Lower leg skin (tissue), 4 donors: Measurements from ENCODE around the gene NATD1. TPM values are rescaled to one million over a fixed set of nuclear protein-coding genes. Genes with fewer than 3 reads are reported as not detected.

Source experiments
- DNase-seq, 2 donors: peaks; one replicate each; pipeline ENCODE4 v3.0.0-alpha.2; 2019; ENCODE audit warnings: low spot score in 2 of 2
- H3K4me3 ChIP-seq: fragments of 200-600 bp; sonication (generic); 2 replicates; pipeline ENCODE4 v1.5.1; 2017; ENCODE audit warnings: mild to moderate bottlenecking, low read depth; ENCODE audit not compliant: poor library complexity, severe bottlenecking
- POLR2A ChIP-seq, 2 donors: fragments of 450-650 bp; IDR thresholded peaks; one replicate each; pipeline ENCODE4 v1.6.1; 2016 to 2017; ENCODE audit warnings: antibody characterized with exemption in 2 of 2, mild to moderate bottlenecking in 1 of 2, moderate library complexity in 1 of 2
- WGBS, 2 donors: methylation state at CpG; one replicate each; pipeline ENCODE4 v1.1.5; 2018; 5-methylcytosine and 5-hydroxymethylcytosine counted together
- intact Hi-C: fragments of 100-400 bp; cut with DNase I; formaldehyde crosslinking; loops from one replicate; pipeline ENCODE4 v1.15.0; 2023; ENCODE audit warnings: low total_unique reads
- total RNA-seq, 4 donors: library from RNA; depleted of rRNA; stranded (reverse); fragments of >200 nt; gene quantifications; one replicate each; pipeline ENCODE4 v1.1.0, GENCODE V29; 2016
- TF ChIP-seq, protein P1 (sequence below), 3 donors: fragments of 450-650 bp; IDR thresholded peaks; one replicate each; pipeline ENCODE4 v1.5.1; 2016; ENCODE audit warnings: antibody characterized with exemption in 3 of 3, mild to moderate bottlenecking in 3 of 3, moderate library complexity in 2 of 3

The NATD1 gene
- total RNA-seq, 4 donors from 2014 or later, result 12.3 to 18.8 (median 16.0) TPM

DNA sequence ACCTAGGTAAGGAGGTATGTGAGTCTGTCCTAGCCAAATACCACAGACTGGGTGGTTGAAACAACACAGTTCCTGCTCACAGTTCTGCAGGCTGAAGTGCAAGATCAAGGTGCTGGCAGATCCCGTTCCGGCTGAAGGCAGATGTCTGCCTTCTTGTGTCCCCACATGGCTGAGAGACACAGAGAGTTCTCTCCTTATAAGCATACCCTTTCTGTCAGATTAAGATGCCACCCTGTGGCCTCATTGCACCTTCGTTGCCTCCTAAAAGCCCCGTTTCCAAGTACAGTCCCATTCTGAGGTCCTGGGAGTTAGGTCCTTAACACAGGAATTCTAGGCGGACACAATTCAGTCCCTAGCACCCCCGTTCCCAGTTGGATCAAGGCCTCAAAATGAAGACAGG, 30.1 kb downstream of the NATD1 start:
- TF ChIP-seq, protein P1, sequence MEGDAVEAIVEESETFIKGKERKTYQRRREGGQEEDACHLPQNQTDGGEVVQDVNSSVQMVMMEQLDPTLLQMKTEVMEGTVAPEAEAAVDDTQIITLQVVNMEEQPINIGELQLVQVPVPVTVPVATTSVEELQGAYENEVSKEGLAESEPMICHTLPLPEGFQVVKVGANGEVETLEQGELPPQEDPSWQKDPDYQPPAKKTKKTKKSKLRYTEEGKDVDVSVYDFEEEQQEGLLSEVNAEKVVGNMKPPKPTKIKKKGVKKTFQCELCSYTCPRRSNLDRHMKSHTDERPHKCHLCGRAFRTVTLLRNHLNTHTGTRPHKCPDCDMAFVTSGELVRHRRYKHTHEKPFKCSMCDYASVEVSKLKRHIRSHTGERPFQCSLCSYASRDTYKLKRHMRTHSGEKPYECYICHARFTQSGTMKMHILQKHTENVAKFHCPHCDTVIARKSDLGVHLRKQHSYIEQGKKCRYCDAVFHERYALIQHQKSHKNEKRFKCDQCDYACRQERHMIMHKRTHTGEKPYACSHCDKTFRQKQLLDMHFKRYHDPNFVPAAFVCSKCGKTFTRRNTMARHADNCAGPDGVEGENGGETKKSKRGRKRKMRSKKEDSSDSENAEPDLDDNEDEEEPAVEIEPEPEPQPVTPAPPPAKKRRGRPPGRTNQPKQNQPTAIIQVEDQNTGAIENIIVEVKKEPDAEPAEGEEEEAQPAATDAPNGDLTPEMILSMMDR (IDR thresholded peaks at IDR 0.05), result no peak
- TF ChIP-seq POLR2A (IDR thresholded peaks at IDR 0.05), result no peak
- WGBS, 2 donors, result 94 to 97% methylated on average over 6 of the region's 6 CpGs
- H3K4me3 ChIP-seq, result no peak overlapping the region
- intact Hi-C loops, result no loop called here
- DNase-seq, result no peak

DNA sequence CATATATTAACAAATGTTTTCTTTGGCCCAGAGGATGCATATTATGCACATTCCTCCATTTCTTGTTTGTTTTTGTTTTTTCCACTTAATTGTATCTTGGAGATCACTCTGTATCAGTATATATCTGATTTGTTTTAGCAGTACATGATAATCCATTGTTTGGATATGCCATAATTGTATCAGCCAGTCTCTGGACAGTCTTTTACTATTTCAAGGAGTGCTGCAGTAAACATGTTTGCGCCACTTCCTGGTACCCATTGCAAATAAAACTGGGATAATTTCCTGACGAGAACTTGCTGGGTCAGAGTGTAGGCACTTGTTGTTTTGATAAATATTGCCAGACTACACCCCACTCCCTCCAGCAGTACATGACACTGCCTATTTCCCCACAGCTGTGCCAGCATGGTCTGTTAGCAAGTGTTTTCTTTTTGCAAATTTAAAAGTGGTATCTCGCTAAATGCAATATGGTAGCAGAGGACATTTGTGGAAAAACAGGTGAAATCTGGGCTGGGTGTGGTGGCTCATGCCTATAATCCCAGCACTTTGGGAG, 34.3 kb downstream of the NATD1 start:
- TF ChIP-seq POLR2A (IDR thresholded peaks at IDR 0.05), result no peak
- TF ChIP-seq, protein P1 (IDR thresholded peaks at IDR 0.05), result no peak
- 75 to 84% methylated on average over 3 of the region's 3 CpGs for WGBS, 2 donors
- no peak overlapping the region for H3K4me3 ChIP-seq
- no peak for DNase-seq
- intact Hi-C loops, result loop anchor here (10.0 kb wide), 1 partner anchor 94 kb away; the partner anchor contains the start of gene DHRS7B

DNA sequence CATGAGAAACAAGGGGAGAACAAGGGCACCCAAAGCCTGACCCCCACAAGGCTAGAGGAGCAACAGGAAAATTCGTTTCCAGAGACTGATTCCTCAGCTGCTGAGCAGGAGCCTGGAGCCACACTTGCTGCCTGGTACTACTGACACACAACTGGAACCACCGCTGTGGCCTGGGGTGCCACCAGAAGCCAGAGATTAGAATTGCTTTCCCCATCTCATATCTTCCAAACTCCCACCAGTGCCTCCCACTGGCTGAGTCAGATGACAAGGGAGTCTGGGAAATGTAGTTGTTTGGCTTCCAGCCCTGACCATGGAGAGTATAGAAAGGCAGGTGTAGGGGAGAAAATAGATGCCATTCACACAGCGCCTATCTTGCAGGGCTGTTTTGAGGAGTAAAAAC, 35.1 kb downstream of the NATD1 start:
- intact Hi-C loops, result loop anchor here (10.0 kb wide), 1 partner anchor 93 kb away; the partner anchor contains the start of gene DHRS7B
- WGBS, 2 donors, result 83% methylated on average over 3 of the region's 3 CpGs
- TF ChIP-seq, protein P1 (IDR thresholded peaks at IDR 0.05), result no peak
- TF ChIP-seq POLR2A (IDR thresholded peaks at IDR 0.05), result no peak
- H3K4me3 ChIP-seq, result no peak overlapping the region
- DNase-seq, result no peak

DNA sequence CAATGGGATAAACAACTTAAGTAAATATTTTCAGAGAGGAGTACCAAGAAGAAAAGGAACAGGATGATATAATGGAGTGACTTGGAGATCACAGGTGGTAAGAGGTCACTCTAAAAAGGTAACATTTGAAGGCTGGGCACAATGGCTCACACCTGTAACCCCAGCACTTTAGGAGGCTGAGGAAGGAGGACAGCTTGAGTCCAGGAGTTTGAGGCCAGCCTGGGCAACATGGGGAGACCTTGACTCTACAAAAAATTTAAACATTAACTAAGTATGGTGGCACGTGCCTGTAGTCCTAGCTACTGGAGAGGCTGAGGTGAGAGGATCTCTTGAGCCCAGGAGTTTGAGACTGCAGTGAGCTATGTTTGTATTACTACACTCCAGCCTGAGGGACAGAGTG, 35.9 kb downstream of the NATD1 start:
- DNase-seq, result no peak
- WGBS, 2 donors, result 86 to 94% methylated on average over 1 of the region's 1 CpG
- intact Hi-C loops, result loop anchor here (10.0 kb wide), 1 partner anchor 93 kb away; the partner anchor contains the start of gene DHRS7B
- H3K4me3 ChIP-seq, result no peak overlapping the region
- no peak for TF ChIP-seq POLR2A (IDR thresholded peaks at IDR 0.05)
- TF ChIP-seq, protein P1 (IDR thresholded peaks at IDR 0.05), result no peak

DNA sequence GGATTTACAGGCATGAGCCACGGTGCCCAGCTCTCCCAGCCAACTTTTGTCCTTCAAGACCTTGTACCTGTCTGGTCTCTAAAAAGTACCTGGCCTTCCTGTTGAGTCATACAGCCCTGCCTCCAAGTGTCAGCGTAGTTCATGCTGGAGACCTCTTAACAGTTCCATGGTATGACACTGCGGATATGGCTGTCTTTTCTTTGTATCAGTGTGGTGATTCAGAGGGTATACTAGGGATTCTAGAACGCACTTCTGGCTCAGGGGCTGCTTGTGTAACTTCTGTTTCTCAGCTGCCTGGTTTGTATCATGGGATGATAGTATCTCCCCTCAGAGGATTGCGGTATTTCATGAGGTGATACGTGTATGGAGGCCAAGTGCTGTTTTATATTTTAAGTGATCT, 37.3 kb downstream of the NATD1 start:
- no peak overlapping the region for H3K4me3 ChIP-seq
- intact Hi-C loops, result loop anchor here (10.0 kb wide), 1 partner anchor 91 kb away; the partner anchor contains the start of gene DHRS7B
- no peak for TF ChIP-seq POLR2A (IDR thresholded peaks at IDR 0.05)
- no peak for DNase-seq
- WGBS, 2 donors, result 84 to 88% methylated on average over 6 of the region's 6 CpGs

DNA sequence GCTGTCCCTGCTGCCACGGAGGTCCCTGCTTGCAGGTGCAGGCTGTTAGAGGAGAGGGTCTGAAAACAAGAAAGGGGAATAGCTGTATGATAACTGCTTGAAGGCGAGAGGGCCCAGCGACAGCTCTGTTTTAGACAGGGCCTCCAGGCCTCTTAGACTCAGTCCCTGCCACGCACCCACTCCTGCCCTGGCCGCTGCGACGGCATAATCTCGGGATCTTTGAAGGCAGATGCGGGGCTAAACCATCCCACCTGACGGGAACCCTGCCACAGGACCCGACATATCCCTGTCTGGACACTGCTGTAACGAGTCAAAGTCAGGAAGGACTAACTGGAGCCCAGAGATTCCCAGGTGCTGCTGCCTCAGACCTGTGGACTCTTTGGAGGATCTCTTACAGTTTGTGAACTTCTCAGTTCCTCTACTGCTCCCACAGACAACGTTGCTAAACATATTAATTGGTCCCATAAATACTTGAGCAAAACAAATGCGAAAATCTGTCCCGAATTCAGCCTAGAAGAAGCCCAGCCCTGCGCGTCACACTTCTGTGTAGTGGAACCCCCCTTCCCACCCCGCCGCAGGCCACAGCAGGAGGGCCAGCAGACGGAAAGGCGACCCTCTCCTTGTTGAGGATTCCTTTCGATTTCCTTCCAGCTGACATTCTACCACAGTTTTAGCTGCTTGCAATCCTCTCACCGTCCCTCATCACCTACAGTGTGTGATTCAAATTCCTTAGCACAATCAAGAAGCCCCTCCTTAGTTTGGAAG, 38.3 kb downstream of the NATD1 start:
- intact Hi-C loops, result loop anchor here (10.0 kb wide), 1 partner anchor 90 kb away; the partner anchor contains the start of gene DHRS7B
- DNase-seq, result peak in 1 of 2 donors; percentile 89
- WGBS, 2 donors, result 3 to 5% methylated on average over 23 of the region's 23 CpGs
- peak overlapping the region; percentile 72 for H3K4me3 ChIP-seq
- TF ChIP-seq, protein P1 (IDR thresholded peaks at IDR 0.05), result no peak
- TF ChIP-seq POLR2A (IDR thresholded peaks at IDR 0.05), result no peak
